HepG2 (cell line): Measurements from ENCODE around the gene TCAP. TPM values are rescaled to one million over a fixed set of nuclear protein-coding genes. Genes with fewer than 3 reads are reported as not detected.

Source experiments
- ATAC-seq: fragments of 200-7000 bp; cut with Tn5 transposase; 3 replicates; pipeline ENCODE4 v1.9.1; 2020; ENCODE audit warnings: mild to moderate bottlenecking, moderate library complexity
- BruUV-seq: library from RNA; stranded (reverse); fragments of 400-500 nt; replicated peaks from 2 replicates; lab custom pipeline; 2021; lab: Mats Ljungman, UMichigan
- CTCF ChIA-PET: fragments of 300-600 bp; formaldehyde crosslinking; extraction: SDS; loops from one replicate; lab custom pipeline; 2021; ENCODE audit warnings: low total read pairs, inconsistent platforms, low intra/inter-chr PET ratio; lab: Yijun Ruan, JAX
- POLR2A ChIA-PET: fragments of 350-600 bp; sonication (Branson Sonifier 250); formaldehyde crosslinking; loops from one replicate; lab custom pipeline; 2020; ENCODE audit warnings: antibody characterized with exemption, inconsistent platforms; lab: Yijun Ruan, JAX
- DNase-seq: peaks from one replicate; pipeline ENCODE4 v3.0.0-alpha.2; 2015; ENCODE audit warnings: low spot score
- FAIRE-seq: peaks from 3 replicates; lab custom pipeline; 2011; peaks lifted over from hg19 to GRCh38; lab: Jason Lieb, UNC
- H2AFZ ChIP-seq: one replicate; pipeline ENCODE4 v1.6.1; 2011; ENCODE audit warnings: low read length, inconsistent platforms
- H3K27ac ChIP-seq: fragments of 300-600 bp; 3 replicates; pipeline ENCODE4 v1.8.0; 2011; ENCODE audit warnings: mixed run types, mild to moderate bottlenecking, mixed read lengths, low read length, inconsistent platforms; ENCODE audit not compliant: insufficient read depth; ENCODE audit errors: extremely low read length
- H3K27me3 ChIP-seq, 2 experiments: fragments of 200-600 bp in 1 of 2; 2 replicates in 1 of 2; 3 replicates in 1 of 2; pipeline versions ENCODE4 v1.6.0 to v1.8.0; 2011; ENCODE audit warnings: low read length in 2 of 2, mild to moderate bottlenecking in 2 of 2, moderate library complexity in 2 of 2, inconsistent platforms in 1 of 2; ENCODE audit not compliant: insufficient read depth in 2 of 2, control insufficient read depth in 1 of 2
- H3K36me3 ChIP-seq, 2 experiments: fragments of 200-600 bp in 1 of 2; replicated peaks in 1 of 2; 2 replicates in 1 of 2; 3 replicates in 1 of 2; pipeline versions ENCODE4 v1.5.1 to v1.8.0; 2011; ENCODE audit warnings: low read length in 2 of 2, inconsistent platforms in 1 of 2; ENCODE audit not compliant: insufficient read depth in 2 of 2, control insufficient read depth in 1 of 2
- H3K4me1 ChIP-seq: 2 replicates; pipeline ENCODE4 v1.5.1; 2012; ENCODE audit warnings: low read length, inconsistent platforms; ENCODE audit not compliant: insufficient read depth
- H3K4me2 ChIP-seq: 2 replicates; pipeline ENCODE4 v1.6.0; 2011; ENCODE audit warnings: low read depth, low read length, inconsistent platforms
- H3K4me3 ChIP-seq, 3 experiments: fragments of 200-600 bp in 1 of 3; sonication (generic), shearing (Covaris generic) in 1 of 3; replicated peaks in 1 of 3; 2 replicates each; pipeline ENCODE4 v1.5.1; 2011 to 2016; ENCODE audit warnings: low read length in 3 of 3, inconsistent platforms in 2 of 3, low read depth in 2 of 3, mild to moderate bottlenecking in 2 of 3, control low read depth in 1 of 3, mixed read lengths in 1 of 3; ENCODE audit not compliant: insufficient read depth in 1 of 3
- H3K79me2 ChIP-seq: one replicate; pipeline ENCODE4 v1.6.1; 2011; ENCODE audit warnings: low read length, inconsistent platforms; ENCODE audit not compliant: insufficient read depth
- H3K9ac ChIP-seq: 2 replicates; pipeline ENCODE4 v1.6.0; 2011; ENCODE audit warnings: mild to moderate bottlenecking, low read depth, low read length, inconsistent platforms; ENCODE audit not compliant: insufficient read depth
- H3K9me3 ChIP-seq: 2 replicates; pipeline ENCODE4 v1.5.1; 2012; ENCODE audit warnings: mild to moderate bottlenecking, low read length
- H4K20me1 ChIP-seq: 2 replicates; pipeline ENCODE4 v1.6.0; 2011; ENCODE audit warnings: inconsistent platforms, mild to moderate bottlenecking, low read length, moderate library complexity; ENCODE audit not compliant: insufficient read depth
- DMTF1 ChIP-seq: sonication (generic); formaldehyde crosslinking; IDR thresholded peaks from 2 replicates; pipeline ENCODE4 v1.4.0; 2020; ENCODE audit warnings: mild to moderate bottlenecking, missing genetic modification reagents
- HCFC1 ChIP-seq: fragments of 150-350 bp; IDR thresholded peaks from 2 replicates; pipeline ENCODE4 v1.6.1; 2014; ENCODE audit warnings: low read depth, low read length
- SNRNP70 ChIP-seq: fragments of 200-400 bp; formaldehyde crosslinking; IDR thresholded peaks from 2 replicates; pipeline ENCODE4 v1.6.1; 2017; ENCODE audit warnings: mild to moderate bottlenecking, low read depth, low read length, moderate library complexity
- SRSF1 ChIP-seq: fragments of 200-400 bp; formaldehyde crosslinking; optimal IDR thresholded peaks from 2 replicates; pipeline ENCODE3; 2017; ENCODE audit warnings: mild to moderate bottlenecking, low read depth, low read length, moderate library complexity
- ZKSCAN1 ChIP-seq: fragments of 150-350 bp; IDR thresholded peaks from 2 replicates; pipeline ENCODE4 v1.6.1; 2014; ENCODE audit warnings: low read length
- ZNF460 ChIP-seq: sonication (generic); formaldehyde crosslinking; IDR thresholded peaks from 2 replicates; pipeline ENCODE4 v1.5.1; 2020; ENCODE audit warnings: missing genetic modification reagents, mild to moderate bottlenecking, borderline replicate concordance
- ZNF572 ChIP-seq: sonication (generic); formaldehyde crosslinking; IDR thresholded peaks from 2 replicates; pipeline ENCODE4 v1.5.1; 2020; ENCODE audit warnings: mild to moderate bottlenecking, missing genetic modification reagents
- ZNF782 ChIP-seq: sonication (generic); formaldehyde crosslinking; IDR thresholded peaks from 2 replicates; pipeline ENCODE4 v1.4.0; 2020; ENCODE audit warnings: missing genetic modification reagents, mild to moderate bottlenecking, borderline replicate concordance
- ZNF839 ChIP-seq: sonication (generic); formaldehyde crosslinking; IDR thresholded peaks from 2 replicates; pipeline ENCODE4 v1.4.0; 2020; ENCODE audit warnings: missing genetic modification reagents, mild to moderate bottlenecking, borderline replicate concordance
- WGBS: methylation state at CpG from one replicate; pipeline ENCODE4 v1.1.6; 2017; ENCODE audit warnings: low lambda C conversion rate; 5-methylcytosine and 5-hydroxymethylcytosine counted together
- in situ Hi-C: cut with HindIII; loops from 2 replicates; pipeline ENCODE4 v1.10.0; 2017; ENCODE audit warnings: low pct_unique_long_range_greater_than_20kb; ENCODE audit not compliant: extremely low pct_ligation_motif_present
- intact Hi-C: fragments of 100-400 bp; cut with micrococcal nuclease; formaldehyde crosslinking; loops from one replicate; pipeline ENCODE4 v1.10.0; 2022; ENCODE audit not compliant: unreplicated experiment
- polyA plus RNA-seq, 8 experiments: library from polyadenylated mRNA; depleted of rRNA in 3 of 8; stranded (reverse) in 7 of 8; unstranded in 1 of 8; fragments of >200 nt; fragmentation: Illumina TruSeq in 4 of 8; extraction: Trizol in 4 of 8; gene quantifications; 2 replicates each; pipeline versions ENCODE4 v1.2.1 to v1.2.3, GENCODE V29; 2011 to 2016; ENCODE audit warnings: low read depth in 4 of 8, missing spikeins in 1 of 8, mixed read lengths in 1 of 8; ENCODE audit not compliant: insufficient read depth in 1 of 8
- total RNA-seq, 5 experiments: library from RNA; depleted of rRNA; stranded (reverse); fragments of >200 nt; fragmentation: Illumina TruSeq; extraction: Trizol; gene quantifications; 2 replicates each; pipeline ENCODE4 v1.2.3, GENCODE V29; 2016; ENCODE audit warnings: low read depth in 1 of 5
- TF ChIP-seq, protein P1 (sequence below): sonication (generic); formaldehyde crosslinking; IDR thresholded peaks from 2 replicates; pipeline ENCODE4 v1.9.0; 2021; ENCODE audit warnings: missing genetic modification reagents, borderline replicate concordance

TCAP gene
- total and polyA plus RNA-seq, 2 of the 13 experiments (the other 11 are each of a cell fraction or from before 2014, with no cell fraction given) = 0.24 to 0.65 TPM

GRCh38 chr17:39632153-39632941, 32.8 kb upstream of the TCAP start:
- Histone ChIP-seq H3K4me2 (peak overlapping the region; percentile 66), H4K20me1 (no peaks in the 10 kb centered on the region), H2AFZ (no peak overlapping the region), H3K4me1 (peaks cover 89% of the 10 kb centered on the region), H3K36me3 (no peaks in the 10 kb centered on the region), H3K9ac (no peak overlapping the region), H3K4me3 (no peak overlapping the region; a peak in 1 of 6 replicates), H3K27ac (no peak overlapping the region), H3K79me2 (peaks cover under 1% of the 10 kb centered on the region), H3K27me3 (peaks cover 15 to 54% of the 10 kb centered on the region in 2 experiments; a peak in 4 of 5 replicates)
- BruUV-seq = no TSS peak
- 22% methylated on average over 11 of the region's 13 CpGs for WGBS
- ATAC-seq (no peak), FAIRE-seq (no peak)
- in situ Hi-C loops = no loop called here
- ChIA-PET CTCF (interaction anchor here (1.3 to 5.6 kb wide), 2 partner anchors 9 to 10 kb away, joined by 7 to 70 read pairs; no protein-coding TSS in a partner anchor), POLR2A (no interaction called here)
- TF ChIP-seq ZNF839 = no peak
- TF ChIP-seq SRSF1 = no peak
- no peak for TF ChIP-seq ZNF460 (CRISPR knock-in tag)
- TF ChIP-seq, protein P1, sequence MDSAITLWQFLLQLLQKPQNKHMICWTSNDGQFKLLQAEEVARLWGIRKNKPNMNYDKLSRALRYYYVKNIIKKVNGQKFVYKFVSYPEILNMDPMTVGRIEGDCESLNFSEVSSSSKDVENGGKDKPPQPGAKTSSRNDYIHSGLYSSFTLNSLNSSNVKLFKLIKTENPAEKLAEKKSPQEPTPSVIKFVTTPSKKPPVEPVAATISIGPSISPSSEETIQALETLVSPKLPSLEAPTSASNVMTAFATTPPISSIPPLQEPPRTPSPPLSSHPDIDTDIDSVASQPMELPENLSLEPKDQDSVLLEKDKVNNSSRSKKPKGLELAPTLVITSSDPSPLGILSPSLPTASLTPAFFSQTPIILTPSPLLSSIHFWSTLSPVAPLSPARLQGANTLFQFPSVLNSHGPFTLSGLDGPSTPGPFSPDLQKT (CRISPR knock-in tag) = no peak
- no peak for TF ChIP-seq ZNF782 (CRISPR knock-in tag)
- no peak for TF ChIP-seq HCFC1
- TF ChIP-seq SNRNP70 = no peak
- TF ChIP-seq ZNF572 (CRISPR knock-in tag) = no peak
- TF ChIP-seq ZKSCAN1 = no peak
- no peak for TF ChIP-seq DMTF1 (CRISPR knock-in tag)
- TF ChIP-seq, all 625 proteins: peak for 0
- H3K9me3 ChIP-seq = no peaks in the 10 kb centered on the region
- intact Hi-C loops = no loop called here
- DNase-seq = no peak
